HL-60 (cell line): ENCODE measurements around the gene INO80C.

Source experiments
- DNase-seq, 2 experiments: peaks; one replicate each; pipeline ENCODE4 v3.0.0-alpha.2; 2010 to 2020; ENCODE audit warnings: low read depth in 1 of 2, low spot score in 1 of 2
- H3K27ac ChIP-seq: fragments of 250-450 bp; sonication (Bioruptor Pico); replicated peaks from 2 replicates; pipeline ENCODE4 v1.5.1; 2020; ENCODE audit warnings: mild to moderate bottlenecking, moderate library complexity
- H3K27me3 ChIP-seq: fragments of 250-450 bp; sonication (Bioruptor Pico); 2 replicates; pipeline ENCODE4 v1.5.1; 2021; ENCODE audit warnings: mild to moderate bottlenecking, moderate library complexity; ENCODE audit not compliant: insufficient read depth, poor library complexity, severe bottlenecking
- H3K4me3 ChIP-seq: replicated peaks from 2 replicates; pipeline ENCODE4 v1.5.1; 2011; ENCODE audit warnings: mild to moderate bottlenecking, control low read depth, low read length; ENCODE audit not compliant: insufficient read depth
- GABPA ChIP-seq: IDR thresholded peaks from 2 replicates; pipeline ENCODE4 v1.6.1; 2012; ENCODE audit warnings: low read depth
- POLR2AphosphoS5 ChIP-seq: IDR thresholded peaks from 2 replicates; pipeline ENCODE4 v1.6.1; 2012; ENCODE audit warnings: low read depth
- SPI1 ChIP-seq: IDR thresholded peaks from 2 replicates; pipeline ENCODE4 v1.6.1; 2012; ENCODE audit warnings: low read depth, mild to moderate bottlenecking, borderline replicate concordance
- TF ChIP-seq, protein P1 (sequence below): IDR thresholded peaks from one replicate; pipeline ENCODE4 v1.5.1; 2011; ENCODE audit warnings: low read length, control low read depth, inconsistent platforms; ENCODE audit not compliant: insufficient read depth
- TF ChIP-seq, protein P2 (sequence below): IDR thresholded peaks from 2 replicates; pipeline ENCODE4 v1.6.1; 2012; ENCODE audit warnings: low read depth; ENCODE audit not compliant: insufficient replicate concordance

Gene INO80C

DNA sequence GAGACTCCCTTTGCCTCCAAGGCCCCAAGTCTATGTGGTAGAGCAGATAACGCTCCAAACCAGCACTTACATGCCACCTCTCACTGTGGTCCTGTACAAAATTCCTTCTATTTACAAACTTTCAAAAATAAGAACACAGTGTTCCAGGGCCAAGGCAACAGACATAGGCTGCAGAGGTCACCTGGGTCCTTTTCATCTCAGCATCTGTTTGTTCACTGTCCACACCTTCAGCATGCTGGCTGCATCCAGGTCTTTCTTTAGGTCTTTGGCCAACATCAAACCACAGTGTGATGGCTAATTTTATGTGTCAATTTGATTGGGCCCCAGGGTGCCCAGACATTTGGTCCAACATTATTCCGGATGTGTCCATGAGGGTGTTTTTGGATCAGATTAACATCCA, 20.0 kb upstream of the INO80C start:
- no peak overlapping the region for H3K27ac ChIP-seq
- TF ChIP-seq, protein P1, sequence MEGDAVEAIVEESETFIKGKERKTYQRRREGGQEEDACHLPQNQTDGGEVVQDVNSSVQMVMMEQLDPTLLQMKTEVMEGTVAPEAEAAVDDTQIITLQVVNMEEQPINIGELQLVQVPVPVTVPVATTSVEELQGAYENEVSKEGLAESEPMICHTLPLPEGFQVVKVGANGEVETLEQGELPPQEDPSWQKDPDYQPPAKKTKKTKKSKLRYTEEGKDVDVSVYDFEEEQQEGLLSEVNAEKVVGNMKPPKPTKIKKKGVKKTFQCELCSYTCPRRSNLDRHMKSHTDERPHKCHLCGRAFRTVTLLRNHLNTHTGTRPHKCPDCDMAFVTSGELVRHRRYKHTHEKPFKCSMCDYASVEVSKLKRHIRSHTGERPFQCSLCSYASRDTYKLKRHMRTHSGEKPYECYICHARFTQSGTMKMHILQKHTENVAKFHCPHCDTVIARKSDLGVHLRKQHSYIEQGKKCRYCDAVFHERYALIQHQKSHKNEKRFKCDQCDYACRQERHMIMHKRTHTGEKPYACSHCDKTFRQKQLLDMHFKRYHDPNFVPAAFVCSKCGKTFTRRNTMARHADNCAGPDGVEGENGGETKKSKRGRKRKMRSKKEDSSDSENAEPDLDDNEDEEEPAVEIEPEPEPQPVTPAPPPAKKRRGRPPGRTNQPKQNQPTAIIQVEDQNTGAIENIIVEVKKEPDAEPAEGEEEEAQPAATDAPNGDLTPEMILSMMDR = no peak
- TF ChIP-seq GABPA (no peak), SPI1 (no peak), POLR2AphosphoS5 (no peak)
- TF ChIP-seq, protein P2, sequence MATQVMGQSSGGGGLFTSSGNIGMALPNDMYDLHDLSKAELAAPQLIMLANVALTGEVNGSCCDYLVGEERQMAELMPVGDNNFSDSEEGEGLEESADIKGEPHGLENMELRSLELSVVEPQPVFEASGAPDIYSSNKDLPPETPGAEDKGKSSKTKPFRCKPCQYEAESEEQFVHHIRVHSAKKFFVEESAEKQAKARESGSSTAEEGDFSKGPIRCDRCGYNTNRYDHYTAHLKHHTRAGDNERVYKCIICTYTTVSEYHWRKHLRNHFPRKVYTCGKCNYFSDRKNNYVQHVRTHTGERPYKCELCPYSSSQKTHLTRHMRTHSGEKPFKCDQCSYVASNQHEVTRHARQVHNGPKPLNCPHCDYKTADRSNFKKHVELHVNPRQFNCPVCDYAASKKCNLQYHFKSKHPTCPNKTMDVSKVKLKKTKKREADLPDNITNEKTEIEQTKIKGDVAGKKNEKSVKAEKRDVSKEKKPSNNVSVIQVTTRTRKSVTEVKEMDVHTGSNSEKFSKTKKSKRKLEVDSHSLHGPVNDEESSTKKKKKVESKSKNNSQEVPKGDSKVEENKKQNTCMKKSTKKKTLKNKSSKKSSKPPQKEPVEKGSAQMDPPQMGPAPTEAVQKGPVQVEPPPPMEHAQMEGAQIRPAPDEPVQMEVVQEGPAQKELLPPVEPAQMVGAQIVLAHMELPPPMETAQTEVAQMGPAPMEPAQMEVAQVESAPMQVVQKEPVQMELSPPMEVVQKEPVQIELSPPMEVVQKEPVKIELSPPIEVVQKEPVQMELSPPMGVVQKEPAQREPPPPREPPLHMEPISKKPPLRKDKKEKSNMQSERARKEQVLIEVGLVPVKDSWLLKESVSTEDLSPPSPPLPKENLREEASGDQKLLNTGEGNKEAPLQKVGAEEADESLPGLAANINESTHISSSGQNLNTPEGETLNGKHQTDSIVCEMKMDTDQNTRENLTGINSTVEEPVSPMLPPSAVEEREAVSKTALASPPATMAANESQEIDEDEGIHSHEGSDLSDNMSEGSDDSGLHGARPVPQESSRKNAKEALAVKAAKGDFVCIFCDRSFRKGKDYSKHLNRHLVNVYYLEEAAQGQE = no peak
- H3K4me3 ChIP-seq = no peak overlapping the region
- no peaks in the 10 kb centered on the region for H3K27me3 ChIP-seq
- no peak for DNase-seq

DNA sequence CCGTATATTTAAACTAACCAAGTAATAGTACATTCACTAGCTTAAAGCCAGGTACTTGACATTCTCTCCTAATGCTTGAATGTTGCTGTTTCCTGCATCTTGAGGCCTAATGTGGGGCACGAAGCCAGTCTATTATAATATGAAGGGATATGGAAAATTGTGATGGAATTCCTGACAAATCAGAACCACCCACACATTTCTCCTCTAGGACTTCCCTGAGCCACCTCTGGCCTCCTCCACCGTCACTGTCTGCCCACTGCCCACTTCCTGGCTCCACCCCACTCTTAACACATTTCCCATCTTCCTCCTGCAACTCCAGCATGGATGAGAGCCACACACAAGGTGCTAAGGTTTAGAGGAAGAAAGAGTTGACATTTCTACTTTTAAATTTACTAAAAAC, 19.0 kb upstream of the INO80C start:
- DNase-seq = no peak
- no peak overlapping the region for H3K4me3 ChIP-seq
- no peaks in the 10 kb centered on the region for H3K27me3 ChIP-seq
- TF ChIP-seq POLR2AphosphoS5 (no peak), GABPA (no peak), SPI1 (no peak)
- TF ChIP-seq, protein P2 = no peak
- TF ChIP-seq, protein P1 = no peak
- no peak overlapping the region for H3K27ac ChIP-seq

DNA sequence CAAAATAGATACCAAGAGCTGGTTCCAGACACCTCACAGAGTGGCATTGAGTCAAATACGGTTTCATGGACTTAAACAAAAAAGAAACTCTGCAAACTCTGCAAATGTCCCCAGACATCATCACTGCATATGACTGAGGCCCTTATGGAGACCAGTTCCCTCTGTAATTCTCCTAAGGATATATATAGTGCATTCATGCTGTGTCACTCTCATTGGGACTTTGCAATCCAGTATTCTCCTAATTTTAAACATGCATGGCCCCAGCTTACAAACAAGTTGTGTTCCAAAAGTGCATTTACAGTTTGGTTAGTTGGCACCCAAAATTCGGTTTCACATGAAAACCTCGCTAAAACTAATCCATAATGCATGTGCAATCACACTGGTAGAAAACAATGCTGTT, 18.6 kb upstream of the INO80C start:
- TF ChIP-seq, protein P1 = no peak
- TF ChIP-seq SPI1 = no peak
- TF ChIP-seq, protein P2 = no peak
- no peak for TF ChIP-seq POLR2AphosphoS5
- TF ChIP-seq GABPA = no peak
- H3K27me3 ChIP-seq = no peaks in the 10 kb centered on the region
- no peak for DNase-seq

More for the DNA sequence above, 18.6 kb upstream of the INO80C start:
- no peak overlapping the region for H3K27ac ChIP-seq
- no peak overlapping the region for H3K4me3 ChIP-seq
